Ovary (tissue), 3 donors: ENCODE results near the gene FAM83C.

Experiments used
- EP300 ChIP-seq: sonication (generic); formaldehyde crosslinking; IDR thresholded peaks from one replicate; pipeline ENCODE4 v1.6.1; 2017; ENCODE audit warnings: antibody characterized with exemption
- POLR2A ChIP-seq: fragments of 450-650 bp; IDR thresholded peaks from one replicate; pipeline ENCODE4 v1.6.1; 2017; ENCODE audit warnings: antibody characterized with exemption, mild to moderate bottlenecking, moderate library complexity
- TF ChIP-seq, protein P1 (sequence below), 3 donors: fragments of 450-650 bp in 2 of 3; fragments of 200-600 bp in 1 of 3; IDR thresholded peaks; one replicate each; pipeline versions ENCODE4 v1.5.1 to v1.8.0; 2016 to 2022; ENCODE audit warnings: antibody characterized with exemption in 3 of 3, mild to moderate bottlenecking in 1 of 3
- donor health status: DM: no; HTN: no; CAD: no.

DNA sequence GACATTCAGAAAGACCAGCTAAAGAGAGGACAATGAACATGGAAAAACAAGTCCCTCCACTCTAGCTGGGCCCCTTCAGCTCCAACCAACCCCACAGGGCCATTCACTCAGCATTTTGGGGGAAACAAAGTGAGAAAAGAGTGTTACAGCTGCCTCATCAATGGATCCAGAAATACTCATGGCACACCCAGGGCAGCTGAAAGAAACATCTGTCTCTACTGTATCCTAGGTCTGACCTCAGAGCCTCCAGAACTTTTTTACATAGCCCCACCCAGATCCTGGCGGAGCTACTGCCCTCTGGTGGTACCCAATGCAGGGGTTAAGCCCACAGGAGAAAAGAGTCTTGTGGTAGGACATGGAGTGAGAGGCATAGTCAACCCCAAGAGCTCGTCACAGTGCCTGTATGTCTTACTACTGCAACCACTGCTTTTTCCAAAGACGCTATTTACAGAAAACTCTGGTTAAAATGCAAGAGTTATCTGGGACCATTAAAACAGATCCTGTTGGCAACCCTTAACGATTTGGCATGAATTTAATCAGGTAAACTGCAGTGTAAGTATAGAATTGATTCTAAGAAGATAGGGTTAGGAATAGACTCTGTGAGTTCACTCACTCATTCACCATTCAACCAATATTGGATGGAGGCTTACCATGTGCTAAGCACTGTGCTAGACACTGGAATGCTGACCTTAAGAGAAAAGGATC is 37.4 kb upstream of the FAM83C start:
- TF ChIP-seq, protein P1, sequence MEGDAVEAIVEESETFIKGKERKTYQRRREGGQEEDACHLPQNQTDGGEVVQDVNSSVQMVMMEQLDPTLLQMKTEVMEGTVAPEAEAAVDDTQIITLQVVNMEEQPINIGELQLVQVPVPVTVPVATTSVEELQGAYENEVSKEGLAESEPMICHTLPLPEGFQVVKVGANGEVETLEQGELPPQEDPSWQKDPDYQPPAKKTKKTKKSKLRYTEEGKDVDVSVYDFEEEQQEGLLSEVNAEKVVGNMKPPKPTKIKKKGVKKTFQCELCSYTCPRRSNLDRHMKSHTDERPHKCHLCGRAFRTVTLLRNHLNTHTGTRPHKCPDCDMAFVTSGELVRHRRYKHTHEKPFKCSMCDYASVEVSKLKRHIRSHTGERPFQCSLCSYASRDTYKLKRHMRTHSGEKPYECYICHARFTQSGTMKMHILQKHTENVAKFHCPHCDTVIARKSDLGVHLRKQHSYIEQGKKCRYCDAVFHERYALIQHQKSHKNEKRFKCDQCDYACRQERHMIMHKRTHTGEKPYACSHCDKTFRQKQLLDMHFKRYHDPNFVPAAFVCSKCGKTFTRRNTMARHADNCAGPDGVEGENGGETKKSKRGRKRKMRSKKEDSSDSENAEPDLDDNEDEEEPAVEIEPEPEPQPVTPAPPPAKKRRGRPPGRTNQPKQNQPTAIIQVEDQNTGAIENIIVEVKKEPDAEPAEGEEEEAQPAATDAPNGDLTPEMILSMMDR (IDR thresholded peaks at IDR 0.05), result no peak
- TF ChIP-seq POLR2A (no peak), EP300 (no peak)
